ENCODE results near the gene CXCR5.

Gene CXCR5

GRCh38 chr11:118947091-118947490 is 63.4 kb downstream of the CXCR5 start:
- DNase-seq (ENCODE audit: low spot score), result no peak
- TF ChIP-seq, protein P1, sequence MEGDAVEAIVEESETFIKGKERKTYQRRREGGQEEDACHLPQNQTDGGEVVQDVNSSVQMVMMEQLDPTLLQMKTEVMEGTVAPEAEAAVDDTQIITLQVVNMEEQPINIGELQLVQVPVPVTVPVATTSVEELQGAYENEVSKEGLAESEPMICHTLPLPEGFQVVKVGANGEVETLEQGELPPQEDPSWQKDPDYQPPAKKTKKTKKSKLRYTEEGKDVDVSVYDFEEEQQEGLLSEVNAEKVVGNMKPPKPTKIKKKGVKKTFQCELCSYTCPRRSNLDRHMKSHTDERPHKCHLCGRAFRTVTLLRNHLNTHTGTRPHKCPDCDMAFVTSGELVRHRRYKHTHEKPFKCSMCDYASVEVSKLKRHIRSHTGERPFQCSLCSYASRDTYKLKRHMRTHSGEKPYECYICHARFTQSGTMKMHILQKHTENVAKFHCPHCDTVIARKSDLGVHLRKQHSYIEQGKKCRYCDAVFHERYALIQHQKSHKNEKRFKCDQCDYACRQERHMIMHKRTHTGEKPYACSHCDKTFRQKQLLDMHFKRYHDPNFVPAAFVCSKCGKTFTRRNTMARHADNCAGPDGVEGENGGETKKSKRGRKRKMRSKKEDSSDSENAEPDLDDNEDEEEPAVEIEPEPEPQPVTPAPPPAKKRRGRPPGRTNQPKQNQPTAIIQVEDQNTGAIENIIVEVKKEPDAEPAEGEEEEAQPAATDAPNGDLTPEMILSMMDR (conservative IDR thresholded peaks at IDR 0.05; ENCODE audit: low read depth), result no peak
- POLR2A ChIA-PET (ENCODE audit: low non-redundant PET), result no interaction called here
- H3K27ac ChIP-seq, result no peak overlapping the region
- CTCF ChIA-PET, result interaction anchor here (0.6 to 2.0 kb wide), 2 partner anchors 9 to 284 kb away, joined by 3 to 6 read pairs; partner anchors contain the start of gene UPK2
